Natural killer cell (primary cell): ENCODE data around the gene PELO. TPM values are rescaled to one million over a fixed set of nuclear protein-coding genes. Genes with fewer than 3 reads are reported as not detected.

Experiments used
- ATAC-seq, 3 donors: fragments of 150-1000 bp in 2 of 3; fragments of 200-7000 bp in 1 of 3; cut with Tn5 transposase; 1 replicate in 1 of 3; 2 replicates in 2 of 3; pipeline ENCODE4 v1.10.0; 2021; ENCODE audit warnings: mild to moderate bottlenecking in 2 of 3, moderate library complexity in 2 of 3
- DNase-seq, 2 donors: peaks; one replicate each; pipeline versions ENCODE4 v3.0.0 to v3.0.0-alpha.2; 2013 to 2021; ENCODE audit warnings: mixed read lengths in 1 of 2
- H3K27ac ChIP-seq: one replicate; pipeline ENCODE4 v1.5.1; 2013; ENCODE audit warnings: mild to moderate bottlenecking, low read length
- H3K27me3 ChIP-seq: one replicate; pipeline ENCODE4 v1.6.1; 2013; ENCODE audit warnings: low read length; ENCODE audit not compliant: control insufficient read depth, insufficient read depth
- H3K36me3 ChIP-seq: one replicate; pipeline ENCODE4 v1.6.1; 2013; ENCODE audit warnings: low read length; ENCODE audit not compliant: control insufficient read depth, insufficient read depth
- H3K4me1 ChIP-seq: one replicate; pipeline ENCODE4 v1.6.1; 2013; ENCODE audit warnings: low read length; ENCODE audit not compliant: control insufficient read depth, insufficient read depth
- H3K4me3 ChIP-seq: one replicate; pipeline ENCODE4 v1.5.1; 2013; ENCODE audit warnings: low read length
- H3K9me3 ChIP-seq: one replicate; pipeline ENCODE4 v1.6.1; 2013; ENCODE audit warnings: low read length; ENCODE audit not compliant: control insufficient read depth, insufficient read depth
- H3K27ac Mint-ChIP-seq, 2 donors: one replicate each; pipeline ENCODE4 v1.8.0; 2022; ENCODE audit warnings: mild to moderate bottlenecking in 2 of 2, mixed read lengths in 2 of 2, moderate library complexity in 1 of 2
- H3K27me3 Mint-ChIP-seq, 2 donors: one replicate each; pipeline ENCODE4 v1.8.0; 2022; ENCODE audit warnings: low read depth in 2 of 2, mixed read lengths in 2 of 2
- H3K36me3 Mint-ChIP-seq: one replicate; pipeline ENCODE4 v1.8.0; 2022; ENCODE audit warnings: mixed read lengths
- H3K4me1 Mint-ChIP-seq, 2 donors: one replicate each; pipeline ENCODE4 v1.8.0; 2022; ENCODE audit warnings: mixed read lengths in 2 of 2
- H3K4me3 Mint-ChIP-seq: one replicate; pipeline ENCODE4 v1.8.0; 2022; ENCODE audit warnings: mild to moderate bottlenecking, moderate library complexity, mixed read lengths
- H3K9me3 Mint-ChIP-seq, 2 donors: one replicate each; pipeline ENCODE4 v1.8.0; 2022; ENCODE audit warnings: mixed read lengths in 2 of 2
- WGBS: methylation state at CpG from one replicate; pipeline ENCODE4 v1.1.7; 2013; ENCODE audit warnings: missing lambda C conversion rate; ENCODE audit not compliant: insufficient coverage; 5-methylcytosine and 5-hydroxymethylcytosine counted together
- intact Hi-C: fragments of 100-400 bp; cut with micrococcal nuclease; formaldehyde crosslinking; loops from one replicate; pipeline ENCODE4 v1.14.2; 2022
- total RNA-seq, 4 donors: library from RNA; stranded (reverse); fragments of 120-200 nt in 1 of 4; gene quantifications; one replicate each; pipeline versions ENCODE4 v1.2.3 to v1.2.4, GENCODE V29; 2013 to 2022
- TF ChIP-seq, protein P1 (sequence below): fragments of 200-600 bp; IDR thresholded peaks from one replicate; pipeline ENCODE4 v1.8.0; 2022; ENCODE audit warnings: antibody characterized with exemption

The PELO gene
- total RNA-seq, 3 donors from 2014 or later (not counting 1 experiment from before 2014, with no cell fraction given): 2.6 to 3.9 (median 3.7) TPM

DNA sequence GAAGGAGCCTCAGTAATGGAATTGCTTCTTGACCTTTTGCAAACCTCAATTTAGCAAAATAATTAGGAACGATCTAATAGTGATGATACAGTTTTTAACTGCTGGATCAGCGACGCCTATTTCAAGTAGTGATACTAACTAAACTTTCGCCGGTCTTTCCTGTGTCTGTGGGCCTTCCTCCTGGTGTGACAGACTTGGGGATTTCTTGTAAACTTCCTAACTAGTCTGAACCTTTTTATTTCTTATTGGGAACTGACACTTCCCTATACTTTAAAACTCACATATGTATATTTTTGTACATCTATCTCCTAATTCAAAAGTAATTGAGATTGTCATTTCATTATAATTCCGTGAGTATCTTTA is 15.2 kb downstream of the PELO start:
- ATAC-seq (no peak), DNase-seq (no peak)
- Mint-ChIP-seq H3K4me1 (peaks cover 41 to 47% of the 10 kb centered on the region in 2 donors), H3K27ac (no peak overlapping the region), H3K4me3 (no peak overlapping the region), H3K27me3 (no peaks in the 10 kb centered on the region), H3K9me3 (no peaks in the 10 kb centered on the region), H3K36me3 (no peaks in the 10 kb centered on the region)
- no peak overlapping the region for H3K27ac ChIP-seq
- 75% methylated on average over 5 of the region's 6 CpGs for WGBS
- no peak overlapping the region for H3K4me3 ChIP-seq
- H3K9me3 ChIP-seq: no peaks in the 10 kb centered on the region
- no peaks in the 10 kb centered on the region for H3K27me3 ChIP-seq
- peaks cover 20% of the 10 kb centered on the region for H3K4me1 ChIP-seq
- intact Hi-C loops: no loop called here
- TF ChIP-seq, protein P1, sequence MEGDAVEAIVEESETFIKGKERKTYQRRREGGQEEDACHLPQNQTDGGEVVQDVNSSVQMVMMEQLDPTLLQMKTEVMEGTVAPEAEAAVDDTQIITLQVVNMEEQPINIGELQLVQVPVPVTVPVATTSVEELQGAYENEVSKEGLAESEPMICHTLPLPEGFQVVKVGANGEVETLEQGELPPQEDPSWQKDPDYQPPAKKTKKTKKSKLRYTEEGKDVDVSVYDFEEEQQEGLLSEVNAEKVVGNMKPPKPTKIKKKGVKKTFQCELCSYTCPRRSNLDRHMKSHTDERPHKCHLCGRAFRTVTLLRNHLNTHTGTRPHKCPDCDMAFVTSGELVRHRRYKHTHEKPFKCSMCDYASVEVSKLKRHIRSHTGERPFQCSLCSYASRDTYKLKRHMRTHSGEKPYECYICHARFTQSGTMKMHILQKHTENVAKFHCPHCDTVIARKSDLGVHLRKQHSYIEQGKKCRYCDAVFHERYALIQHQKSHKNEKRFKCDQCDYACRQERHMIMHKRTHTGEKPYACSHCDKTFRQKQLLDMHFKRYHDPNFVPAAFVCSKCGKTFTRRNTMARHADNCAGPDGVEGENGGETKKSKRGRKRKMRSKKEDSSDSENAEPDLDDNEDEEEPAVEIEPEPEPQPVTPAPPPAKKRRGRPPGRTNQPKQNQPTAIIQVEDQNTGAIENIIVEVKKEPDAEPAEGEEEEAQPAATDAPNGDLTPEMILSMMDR: no peak
- no peaks in the 10 kb centered on the region for H3K36me3 ChIP-seq

DNA sequence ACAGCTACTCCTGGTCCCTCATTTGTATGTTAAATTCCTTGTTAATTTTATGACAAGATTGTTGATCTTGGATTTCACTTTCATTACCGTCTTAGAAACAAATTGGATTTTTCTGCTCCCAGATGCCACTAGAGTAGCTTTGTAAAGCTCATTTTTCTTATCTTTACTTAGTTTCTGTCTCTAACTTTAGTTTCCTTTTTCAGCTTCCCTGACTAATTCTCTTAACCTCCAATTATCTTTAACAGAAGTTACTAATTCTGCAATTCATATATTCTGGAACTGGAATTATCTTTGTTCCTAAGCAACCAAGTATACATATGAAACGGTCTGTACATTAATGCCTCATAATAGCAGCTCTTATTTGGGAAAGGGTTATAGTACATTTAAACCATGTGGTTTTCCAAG is 16.7 kb downstream of the PELO start:
- H3K36me3 ChIP-seq: no peaks in the 10 kb centered on the region
- no peaks in the 10 kb centered on the region for H3K27me3 ChIP-seq
- no peaks in the 10 kb centered on the region for H3K9me3 ChIP-seq
- H3K27ac ChIP-seq: no peak overlapping the region
- H3K36me3 Mint-ChIP-seq: no peaks in the 10 kb centered on the region
- ATAC-seq (no peak), DNase-seq (no peak)
- WGBS: 89% methylated on average over 1 of the region's 2 CpGs
- peaks cover 16% of the 10 kb centered on the region for H3K4me1 ChIP-seq
- no peaks in the 10 kb centered on the region for H3K9me3 Mint-ChIP-seq
- no peak overlapping the region for H3K27ac Mint-ChIP-seq
- no peak overlapping the region for H3K4me3 ChIP-seq
- H3K4me1 Mint-ChIP-seq: peaks cover 31 to 40% of the 10 kb centered on the region in 2 donors
- H3K4me3 Mint-ChIP-seq: no peak overlapping the region
- TF ChIP-seq, protein P1: no peak
- intact Hi-C loops: no loop called here
- H3K27me3 Mint-ChIP-seq: no peaks in the 10 kb centered on the region

DNA sequence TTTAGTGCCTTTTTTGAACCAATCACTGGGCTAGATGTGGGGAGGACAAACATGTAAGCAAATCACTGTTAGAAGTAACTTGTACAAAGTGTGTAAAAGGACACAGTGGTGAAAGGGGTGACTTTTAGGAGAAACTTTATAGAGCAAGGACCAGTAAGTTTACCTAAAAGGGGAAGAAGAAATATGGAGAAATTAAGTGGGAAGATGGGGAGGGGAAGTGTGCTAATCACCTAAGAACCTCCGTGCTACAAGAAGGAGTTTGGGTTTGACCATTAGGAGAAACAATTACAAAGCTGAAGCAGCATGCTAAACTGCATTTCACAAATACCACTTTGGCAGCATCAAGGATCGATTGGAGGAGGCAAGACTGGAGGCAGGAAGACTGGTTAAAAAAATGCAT is 17.3 kb downstream of the PELO start:
- Histone ChIP-seq H3K9me3 (no peaks in the 10 kb centered on the region), H3K36me3 (no peaks in the 10 kb centered on the region), H3K27me3 (no peaks in the 10 kb centered on the region), H3K4me3 (no peak overlapping the region), H3K27ac (no peak overlapping the region), H3K4me1 (peaks cover 14% of the 10 kb centered on the region)
- WGBS: 81% methylated on average over 2 of the region's 2 CpGs
- no peaks in the 10 kb centered on the region for H3K9me3 Mint-ChIP-seq
- ATAC-seq (no peak), DNase-seq (no peak)
- no peaks in the 10 kb centered on the region for H3K36me3 Mint-ChIP-seq
- H3K4me3 Mint-ChIP-seq: no peak overlapping the region
- TF ChIP-seq, protein P1: no peak
- H3K4me1 Mint-ChIP-seq: peaks cover 25 to 35% of the 10 kb centered on the region in 2 donors
- intact Hi-C loops: no loop called here
- H3K27ac Mint-ChIP-seq: no peak overlapping the region
- no peaks in the 10 kb centered on the region for H3K27me3 Mint-ChIP-seq

DNA sequence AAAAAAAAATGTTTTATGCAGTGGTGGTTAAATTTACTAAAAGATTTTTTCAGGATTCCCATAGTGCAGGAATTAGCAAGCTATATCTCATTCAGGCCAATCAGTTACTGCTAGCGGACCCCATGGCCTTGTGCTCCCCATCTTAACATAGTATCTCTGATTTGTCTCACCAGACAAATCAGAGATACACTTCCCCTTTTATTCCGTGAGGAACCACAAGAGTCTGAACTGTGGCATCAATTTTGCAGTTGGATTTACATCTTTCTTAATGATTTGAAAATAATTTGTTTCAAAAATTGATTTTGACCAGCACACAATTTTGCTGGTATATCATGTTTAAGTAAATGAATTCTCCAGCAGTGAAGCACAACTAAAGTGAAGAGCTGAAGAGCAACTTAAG is 17.9 kb downstream of the PELO start:
- intact Hi-C loops: no loop called here
- no peak overlapping the region for H3K27ac Mint-ChIP-seq
- no peak overlapping the region for H3K4me3 Mint-ChIP-seq
- Histone ChIP-seq H3K9me3 (no peaks in the 10 kb centered on the region), H3K36me3 (no peaks in the 10 kb centered on the region), H3K4me1 (peaks cover 9% of the 10 kb centered on the region), H3K27me3 (no peaks in the 10 kb centered on the region), H3K4me3 (no peak overlapping the region), H3K27ac (no peak overlapping the region)
- TF ChIP-seq, protein P1: no peak
- no peaks in the 10 kb centered on the region for H3K36me3 Mint-ChIP-seq
- WGBS: 73% methylated on average over 2 of the region's 2 CpGs
- no peak for DNase-seq
- H3K4me1 Mint-ChIP-seq: peaks cover 19 to 28% of the 10 kb centered on the region in 2 donors
- no peak for ATAC-seq
- H3K9me3 Mint-ChIP-seq: no peaks in the 10 kb centered on the region
- no peaks in the 10 kb centered on the region for H3K27me3 Mint-ChIP-seq
